Mesothelial cell of epicardium (in vitro differentiated cells): ENCODE results near the gene SIN3B. TPM values are rescaled to one million over a fixed set of nuclear protein-coding genes. Genes with fewer than 3 reads are reported as not detected.

Source experiments
- DNase-seq, 2 experiments: peaks; one replicate each; pipeline ENCODE4 v3.0.0; 2021; ENCODE audit warnings: low spot score in 2 of 2; ENCODE audit not compliant: unreplicated experiment in 2 of 2
- H3K27ac Mint-ChIP-seq: 2 replicates; pipeline ENCODE4 v1.8.0; 2021; ENCODE audit warnings: mixed read lengths
- H3K27me3 Mint-ChIP-seq: 2 replicates; pipeline ENCODE4 v1.8.0; 2021; ENCODE audit warnings: low read depth, mixed read lengths
- H3K36me3 Mint-ChIP-seq: 2 replicates; pipeline ENCODE4 v1.8.0; 2021; ENCODE audit warnings: mixed read lengths
- H3K4me1 Mint-ChIP-seq: 2 replicates; pipeline ENCODE4 v1.8.0; 2021; ENCODE audit warnings: mixed read lengths
- H3K4me3 Mint-ChIP-seq: 2 replicates; pipeline ENCODE4 v1.8.0; 2021; ENCODE audit warnings: mild to moderate bottlenecking, moderate library complexity, mixed read lengths
- H3K9me3 Mint-ChIP-seq: 2 replicates; pipeline ENCODE4 v1.8.0; 2021; ENCODE audit warnings: mixed read lengths
- CTCF ChIP-seq: fragments of 200-600 bp; sonication (generic); IDR thresholded peaks from one replicate; pipeline ENCODE4 v1.5.0; 2021; ENCODE audit warnings: antibody characterized with exemption; ENCODE audit not compliant: unreplicated experiment
- total RNA-seq: library from RNA; stranded (reverse); gene quantifications from 3 replicates; pipeline ENCODE4 v1.2.1, GENCODE V29; 2021

Gene SIN3B
- total RNA-seq, 1 donor from 2014 or later: 116 TPM

- H3K4me1 Mint-ChIP-seq: no peaks in the 10 kb centered on the region
- no peaks in the 10 kb centered on the region for H3K9me3 Mint-ChIP-seq
- no peak for TF ChIP-seq CTCF
- H3K27ac Mint-ChIP-seq: no peak overlapping the region
- H3K36me3 Mint-ChIP-seq: no peaks in the 10 kb centered on the region
- no peak for DNase-seq
- H3K27me3 Mint-ChIP-seq: peaks cover 6% of the 10 kb centered on the region
- no peak overlapping the region for H3K4me3 Mint-ChIP-seq
Measured at GRCh38 chr19:16904599-16904998, 75.4 kb downstream of the SIN3B start.

GRCh38 chr19:16908759-16909158 lies 79.6 kb downstream of the SIN3B start:
- no peaks in the 10 kb centered on the region for H3K27me3 Mint-ChIP-seq
- H3K4me3 Mint-ChIP-seq: no peak overlapping the region
- H3K4me1 Mint-ChIP-seq: no peaks in the 10 kb centered on the region
- H3K27ac Mint-ChIP-seq: no peak overlapping the region
- DNase-seq: no peak
- H3K9me3 Mint-ChIP-seq: peaks cover 18% of the 10 kb centered on the region
- TF ChIP-seq CTCF: no peak
- H3K36me3 Mint-ChIP-seq: peaks cover 17% of the 10 kb centered on the region

GRCh38 chr19:16911046-16911445 lies 81.8 kb downstream of the SIN3B start:
- H3K36me3 Mint-ChIP-seq: peaks cover 23% of the 10 kb centered on the region
- no peak overlapping the region for H3K4me3 Mint-ChIP-seq
- H3K9me3 Mint-ChIP-seq: peaks cover 24% of the 10 kb centered on the region
- no peak for TF ChIP-seq CTCF
- no peaks in the 10 kb centered on the region for H3K27me3 Mint-ChIP-seq
- DNase-seq: no peak
- H3K27ac Mint-ChIP-seq: no peak overlapping the region
- H3K4me1 Mint-ChIP-seq: no peaks in the 10 kb centered on the region

GRCh38 chr19:16912780-16913179 lies 83.6 kb downstream of the SIN3B start:
- Mint-ChIP-seq H3K27me3 (peaks cover 2% of the 10 kb centered on the region), H3K4me3 (no peak overlapping the region), H3K36me3 (peaks cover 23% of the 10 kb centered on the region), H3K9me3 (peaks cover 24% of the 10 kb centered on the region), H3K4me1 (no peaks in the 10 kb centered on the region), H3K27ac (no peak overlapping the region)
- TF ChIP-seq CTCF: no peak
- no peak for DNase-seq

GRCh38 chr19:16914421-16914820 lies 85.2 kb downstream of the SIN3B start:
- DNase-seq: no peak
- H3K9me3 Mint-ChIP-seq: peaks cover 27% of the 10 kb centered on the region
- H3K27me3 Mint-ChIP-seq: peaks cover 2% of the 10 kb centered on the region
- H3K4me3 Mint-ChIP-seq: no peak overlapping the region
- no peak for TF ChIP-seq CTCF
- H3K27ac Mint-ChIP-seq: no peak overlapping the region
- H3K36me3 Mint-ChIP-seq: peaks cover 28% of the 10 kb centered on the region
- H3K4me1 Mint-ChIP-seq: no peaks in the 10 kb centered on the region

- Mint-ChIP-seq H3K4me3 (no peak overlapping the region), H3K27me3 (peaks cover 2% of the 10 kb centered on the region), H3K9me3 (peaks cover 27% of the 10 kb centered on the region), H3K27ac (no peak overlapping the region), H3K36me3 (peaks cover 28% of the 10 kb centered on the region), H3K4me1 (no peaks in the 10 kb centered on the region)
- no peak for DNase-seq
- TF ChIP-seq CTCF: no peak
Measured at GRCh38 chr19:16915135-16915534, 85.9 kb downstream of the SIN3B start.
